Suprapubic skin (tissue), 4 donors: ENCODE data around the gene AUTS2. TPM values are rescaled to one million over a fixed set of nuclear protein-coding genes. Genes with fewer than 3 reads are reported as not detected.
A peak's percentile ranks its signal among the peaks of the same experiment; 100 is the strongest.

Experiments
- DNase-seq, 2 donors: peaks; one replicate each; pipeline ENCODE4 v3.0.0-alpha.2; 2019; ENCODE audit warnings: low spot score in 2 of 2
- H3K27ac ChIP-seq: fragments of 200-600 bp; sonication (generic); one replicate; pipeline ENCODE4 v1.5.1; 2019
- H3K27me3 ChIP-seq: fragments of 200-600 bp; sonication (generic); one replicate; pipeline ENCODE4 v1.5.1; 2019
- H3K36me3 ChIP-seq: fragments of 200-600 bp; sonication (generic); one replicate; pipeline ENCODE4 v1.5.1; 2019
- H3K4me1 ChIP-seq: fragments of 200-600 bp; sonication (generic); one replicate; pipeline ENCODE4 v1.5.1; 2019
- H3K4me3 ChIP-seq: fragments of 200-600 bp; sonication (generic); one replicate; pipeline ENCODE4 v1.5.1; 2019; ENCODE audit warnings: mild to moderate bottlenecking
- H3K9me3 ChIP-seq: fragments of 200-600 bp; sonication (generic); one replicate; pipeline ENCODE4 v1.5.1; 2019
- EP300 ChIP-seq: sonication (generic); formaldehyde crosslinking; IDR thresholded peaks from one replicate; pipeline ENCODE4 v1.6.1; 2017; ENCODE audit warnings: antibody characterized with exemption
- POLR2A ChIP-seq, 2 donors: fragments of 450-650 bp; IDR thresholded peaks; one replicate each; pipeline ENCODE4 v1.6.1; 2017; ENCODE audit warnings: antibody characterized with exemption in 2 of 2, mild to moderate bottlenecking in 2 of 2, moderate library complexity in 2 of 2
- POLR2AphosphoS5 ChIP-seq, 3 donors: sonication (generic); formaldehyde crosslinking; IDR thresholded peaks; one replicate each; pipeline ENCODE4 v1.6.1; 2017; ENCODE audit warnings: antibody characterized with exemption in 3 of 3
- WGBS: methylation state at CpG from one replicate; pipeline ENCODE4 v1.1.5; 2018; 5-methylcytosine and 5-hydroxymethylcytosine counted together
- total RNA-seq, 4 donors: library from RNA; depleted of rRNA; stranded (reverse); fragments of >200 nt; gene quantifications; one replicate each; pipeline ENCODE4 v1.1.0, GENCODE V29; 2016
- TF ChIP-seq, protein P1 (sequence below), 2 donors: fragments of 200-600 bp in 1 of 2; fragments of 450-650 bp in 1 of 2; sonication (generic) in 1 of 2; IDR thresholded peaks; one replicate each; pipeline ENCODE4 v1.5.1; 2016 to 2019; ENCODE audit warnings: antibody characterized with exemption in 2 of 2, mild to moderate bottlenecking in 1 of 2, moderate library complexity in 1 of 2

AUTS2 gene
- total RNA-seq, 4 donors from 2014 or later: 31.0 to 102 (median 56.4) TPM

DNA sequence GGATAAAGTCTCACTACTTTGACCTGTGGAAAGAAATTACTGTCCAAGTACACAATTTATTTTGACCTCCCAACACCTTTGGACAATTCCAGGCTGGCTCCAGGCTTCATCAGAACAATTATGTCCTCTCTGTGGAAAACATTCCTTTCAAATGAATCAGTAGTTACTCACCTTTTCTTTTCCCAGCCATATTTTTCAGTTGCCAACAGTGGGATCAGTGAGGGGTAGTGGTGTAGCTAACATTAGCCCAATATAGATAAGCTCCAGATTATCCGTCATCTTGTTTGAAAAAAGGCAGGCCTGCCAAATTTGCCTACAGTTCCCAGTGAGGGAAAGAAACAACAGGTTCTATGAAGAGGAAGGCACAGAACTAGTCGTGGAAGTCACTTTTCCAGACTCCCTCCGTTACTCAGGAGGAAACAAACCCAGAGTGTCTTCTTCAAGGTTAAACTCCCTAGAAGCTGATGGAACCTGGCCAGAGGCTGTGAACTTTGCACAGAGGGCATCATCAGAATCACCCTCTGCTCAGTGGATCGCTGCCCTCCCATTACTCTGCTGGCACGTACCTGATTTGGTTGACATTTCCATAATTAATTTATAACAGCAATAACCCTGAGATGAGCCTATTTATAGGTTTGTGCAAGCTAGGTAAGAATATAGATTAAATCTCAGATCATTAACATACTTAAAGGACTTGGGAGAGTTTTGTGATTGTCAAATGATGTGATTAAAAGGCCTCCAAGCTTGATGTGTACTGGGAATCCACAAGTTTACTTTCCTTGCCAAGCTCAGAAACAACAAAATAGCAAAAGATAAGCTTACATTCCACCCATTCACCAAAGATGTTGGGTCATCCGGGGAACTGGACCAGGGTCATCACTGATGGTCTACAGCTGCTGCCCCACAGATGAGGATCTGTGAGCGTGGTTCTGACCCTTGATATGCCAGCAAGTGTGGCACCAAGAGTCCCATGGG lies 879.0 kb downstream of the AUTS2 start:
- H3K9me3 ChIP-seq: no peaks in the 10 kb centered on the region
- no peak for TF ChIP-seq EP300
- no peak for TF ChIP-seq POLR2A (IDR thresholded peaks at IDR 0.05)
- TF ChIP-seq, protein P1, sequence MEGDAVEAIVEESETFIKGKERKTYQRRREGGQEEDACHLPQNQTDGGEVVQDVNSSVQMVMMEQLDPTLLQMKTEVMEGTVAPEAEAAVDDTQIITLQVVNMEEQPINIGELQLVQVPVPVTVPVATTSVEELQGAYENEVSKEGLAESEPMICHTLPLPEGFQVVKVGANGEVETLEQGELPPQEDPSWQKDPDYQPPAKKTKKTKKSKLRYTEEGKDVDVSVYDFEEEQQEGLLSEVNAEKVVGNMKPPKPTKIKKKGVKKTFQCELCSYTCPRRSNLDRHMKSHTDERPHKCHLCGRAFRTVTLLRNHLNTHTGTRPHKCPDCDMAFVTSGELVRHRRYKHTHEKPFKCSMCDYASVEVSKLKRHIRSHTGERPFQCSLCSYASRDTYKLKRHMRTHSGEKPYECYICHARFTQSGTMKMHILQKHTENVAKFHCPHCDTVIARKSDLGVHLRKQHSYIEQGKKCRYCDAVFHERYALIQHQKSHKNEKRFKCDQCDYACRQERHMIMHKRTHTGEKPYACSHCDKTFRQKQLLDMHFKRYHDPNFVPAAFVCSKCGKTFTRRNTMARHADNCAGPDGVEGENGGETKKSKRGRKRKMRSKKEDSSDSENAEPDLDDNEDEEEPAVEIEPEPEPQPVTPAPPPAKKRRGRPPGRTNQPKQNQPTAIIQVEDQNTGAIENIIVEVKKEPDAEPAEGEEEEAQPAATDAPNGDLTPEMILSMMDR (IDR thresholded peaks at IDR 0.05): no peak
- TF ChIP-seq POLR2AphosphoS5 (IDR thresholded peaks at IDR 0.05): no peak
- H3K4me1 ChIP-seq: peaks cover 26% of the 10 kb centered on the region
- H3K36me3 ChIP-seq: no peaks in the 10 kb centered on the region
- no peak overlapping the region for H3K4me3 ChIP-seq
- no peaks in the 10 kb centered on the region for H3K27me3 ChIP-seq
- no peak overlapping the region for H3K27ac ChIP-seq
- WGBS: 56% methylated on average over 7 of the region's 7 CpGs
- no peak for DNase-seq

DNA sequence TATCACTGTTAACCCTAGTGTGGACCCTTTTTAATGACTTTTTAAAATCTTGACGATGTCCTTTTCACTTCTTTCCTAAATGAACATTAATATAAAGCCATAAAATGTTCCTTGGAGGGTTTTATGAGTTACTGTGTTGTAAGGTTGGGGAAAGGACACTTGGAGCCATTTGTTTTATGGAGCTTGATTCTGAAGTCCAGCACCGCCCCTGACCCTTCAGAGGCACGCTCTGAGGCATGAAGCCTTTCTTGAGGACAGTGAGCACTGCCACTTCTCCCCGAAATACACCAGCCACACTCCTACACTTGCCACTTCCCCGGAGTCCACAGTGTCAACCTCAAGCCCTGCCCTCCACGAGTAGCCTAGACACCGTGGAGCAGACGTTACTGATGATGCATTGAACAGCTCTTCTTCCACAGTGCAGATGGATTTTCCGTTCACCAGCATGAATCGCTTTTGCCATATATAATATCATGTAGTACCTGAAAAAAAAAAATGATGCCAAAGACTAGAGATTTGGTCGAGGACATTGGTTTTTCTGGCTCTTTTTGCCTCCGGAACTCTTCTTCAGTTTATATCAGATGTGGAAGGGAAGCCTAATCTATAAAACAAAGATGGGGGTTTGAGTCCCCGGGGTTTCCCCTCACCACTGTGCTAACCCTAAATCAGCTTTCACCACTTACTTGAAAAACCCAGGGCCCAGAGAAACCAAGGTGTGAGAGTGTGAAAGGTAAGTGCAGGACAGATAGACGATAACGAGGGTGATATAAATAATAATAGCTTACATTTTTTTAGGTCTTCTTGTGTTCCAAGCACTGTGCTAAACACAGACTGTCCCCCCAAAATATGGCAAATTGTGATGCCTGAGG lies 881.1 kb downstream of the AUTS2 start:
- DNase-seq: no peak
- 94% methylated on average over 15 of the region's 15 CpGs for WGBS
- no peak overlapping the region for H3K27ac ChIP-seq
- no peaks in the 10 kb centered on the region for H3K9me3 ChIP-seq
- no peak for TF ChIP-seq POLR2AphosphoS5 (IDR thresholded peaks at IDR 0.05)
- TF ChIP-seq, protein P1 (IDR thresholded peaks at IDR 0.05): no peak
- no peak for TF ChIP-seq EP300
- no peak for TF ChIP-seq POLR2A (IDR thresholded peaks at IDR 0.05)
- H3K27me3 ChIP-seq: no peaks in the 10 kb centered on the region
- no peak overlapping the region for H3K4me3 ChIP-seq
- H3K36me3 ChIP-seq: no peaks in the 10 kb centered on the region
- H3K4me1 ChIP-seq: peaks cover 26% of the 10 kb centered on the region

DNA sequence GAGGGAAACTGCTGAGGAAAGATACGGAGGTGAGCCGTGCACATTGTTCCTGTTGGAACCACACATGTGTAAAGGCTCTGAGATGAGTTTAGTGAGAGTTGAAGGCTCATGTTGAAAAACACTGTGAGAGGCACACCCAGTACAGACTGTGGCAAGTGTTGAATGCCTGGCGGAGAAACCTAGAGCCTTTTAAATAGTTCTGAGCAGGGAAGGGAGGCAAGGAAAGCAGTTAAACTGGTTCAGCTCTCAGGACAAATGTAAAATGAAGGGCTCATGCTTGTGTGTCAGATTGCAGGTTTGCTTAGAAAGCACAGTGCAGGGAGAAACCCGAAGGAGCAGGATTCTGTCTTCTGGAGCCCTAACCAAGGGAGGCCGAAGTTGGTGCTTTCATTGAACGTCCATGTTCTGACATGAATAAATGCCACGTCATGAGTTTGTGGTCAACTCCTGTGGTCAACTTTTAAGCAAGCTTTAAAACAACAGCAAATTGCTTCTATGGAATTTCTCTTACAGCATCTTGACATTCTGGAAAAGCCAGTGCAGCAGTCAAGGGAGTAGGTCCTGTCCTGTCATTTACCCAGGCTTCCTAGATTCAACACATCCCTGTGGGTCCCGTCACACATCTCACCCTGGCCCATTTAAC lies 882.8 kb downstream of the AUTS2 start:
- H3K27ac ChIP-seq: peak overlapping the region; percentile 61
- no peaks in the 10 kb centered on the region for H3K36me3 ChIP-seq
- no peak overlapping the region for H3K4me3 ChIP-seq
- H3K9me3 ChIP-seq: no peaks in the 10 kb centered on the region
- H3K27me3 ChIP-seq: no peaks in the 10 kb centered on the region
- TF ChIP-seq, protein P1 (IDR thresholded peaks at IDR 0.05): no peak
- TF ChIP-seq EP300 (no peak), POLR2AphosphoS5 (IDR thresholded peaks at IDR 0.05) (no peak), POLR2A (IDR thresholded peaks at IDR 0.05) (no peak)
- DNase-seq: no peak
- WGBS: 64% methylated on average over 8 of the region's 8 CpGs
- H3K4me1 ChIP-seq: peaks cover 26% of the 10 kb centered on the region

DNA sequence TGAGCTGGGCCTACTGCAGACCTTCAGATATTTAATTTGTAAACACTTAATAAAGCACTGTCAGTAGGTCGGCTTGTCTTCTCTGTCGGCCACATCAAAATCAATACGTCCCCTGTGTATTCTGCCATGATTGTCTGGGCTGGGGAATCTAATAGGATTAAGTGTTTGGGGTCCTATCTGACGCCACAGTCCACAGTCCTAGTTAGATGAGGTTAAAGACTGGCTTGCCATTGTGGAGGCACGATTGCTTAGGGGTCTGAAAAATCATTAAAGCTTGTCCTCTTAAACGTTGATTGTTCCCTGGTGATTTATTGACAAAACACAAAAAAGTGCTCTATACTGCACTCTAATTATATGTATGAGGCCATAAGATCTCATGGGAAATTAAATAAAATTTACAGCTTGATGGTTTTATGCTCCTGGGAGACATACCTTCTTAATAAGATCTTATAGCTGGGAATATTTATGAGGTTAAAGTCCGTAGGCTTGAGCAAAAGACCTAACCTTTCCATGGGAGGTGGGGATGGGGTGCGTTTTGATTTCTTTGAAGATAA lies 883.4 kb downstream of the AUTS2 start:
- TF ChIP-seq POLR2A (IDR thresholded peaks at IDR 0.05): no peak
- TF ChIP-seq POLR2AphosphoS5 (IDR thresholded peaks at IDR 0.05): no peak
- TF ChIP-seq EP300: no peak
- TF ChIP-seq, protein P1 (IDR thresholded peaks at IDR 0.05): no peak
- 82% methylated on average over 8 of the region's 8 CpGs for WGBS
- Histone ChIP-seq H3K27ac (peak overlapping the region; percentile 61), H3K36me3 (no peaks in the 10 kb centered on the region), H3K4me1 (peaks cover 26% of the 10 kb centered on the region), H3K4me3 (no peak overlapping the region), H3K27me3 (no peaks in the 10 kb centered on the region), H3K9me3 (no peaks in the 10 kb centered on the region)
- DNase-seq: no peak
